Kidney epithelial cell (primary cell): ENCODE data around the gene TMEM8B. TPM values are rescaled to one million over a fixed set of nuclear protein-coding genes. Genes with fewer than 3 reads are reported as not detected.

ENCODE experiments used
- DNase-seq: peaks from one replicate; pipeline ENCODE4 v3.0.0-alpha.2; 2010; ENCODE audit warnings: low read depth
- H3K27me3 ChIP-seq: 2 replicates; pipeline ENCODE4 v1.6.0; 2011; ENCODE audit warnings: low read length; ENCODE audit not compliant: control insufficient read depth, insufficient read depth
- H3K36me3 ChIP-seq: 2 replicates; pipeline ENCODE4 v1.5.1; 2011; ENCODE audit warnings: low read length; ENCODE audit not compliant: control insufficient read depth, insufficient read depth
- H3K4me3 ChIP-seq: 2 replicates; pipeline ENCODE4 v1.5.1; 2011; ENCODE audit warnings: low read depth, mild to moderate bottlenecking, control low read depth, low read length
- total RNA-seq: library from RNA; depleted of rRNA; stranded (reverse); fragments of >200 nt; gene quantifications from 2 replicates; pipeline ENCODE4 v1.2.3, GENCODE V29; 2015
- TF ChIP-seq, protein P1 (sequence below): IDR thresholded peaks from 2 replicates; pipeline ENCODE4 v1.5.1; 2011; ENCODE audit warnings: mild to moderate bottlenecking, moderate library complexity, low read length, control low read depth, inconsistent platforms; ENCODE audit not compliant: insufficient read depth, poor library complexity, severe bottlenecking

TMEM8B gene
- total RNA-seq, 1 donor from 2014 or later: 5.9 TPM

DNA sequence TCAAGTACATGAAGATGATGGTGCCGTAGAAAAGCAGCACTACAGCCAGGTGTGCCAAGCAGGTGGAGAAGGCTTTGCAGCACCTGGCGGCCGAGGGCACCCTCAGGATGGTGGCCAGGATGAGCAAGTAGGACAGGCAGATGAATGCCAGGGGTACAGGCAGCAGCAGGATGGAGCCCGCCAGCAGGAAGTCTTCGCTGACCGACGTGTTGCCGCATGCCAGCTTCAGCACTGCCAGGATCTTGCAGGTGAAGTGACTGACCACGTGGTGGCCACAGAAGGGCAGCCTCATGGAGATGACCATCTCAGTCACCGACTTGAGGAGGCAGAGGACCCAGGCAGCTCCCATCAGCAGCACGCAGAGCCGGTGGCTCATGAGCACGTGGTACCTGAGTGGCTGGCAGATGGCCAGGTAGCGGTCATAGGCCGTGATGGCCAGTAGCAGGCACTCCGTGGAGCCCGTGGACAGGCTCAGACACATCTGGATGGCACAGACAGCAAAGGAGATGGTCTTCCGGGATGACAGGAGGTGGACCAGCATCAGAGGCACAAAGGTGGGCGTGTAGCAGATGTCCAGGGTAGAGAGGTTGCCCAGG, 40.7 kb downstream of the TMEM8B start:
- TF ChIP-seq, protein P1, sequence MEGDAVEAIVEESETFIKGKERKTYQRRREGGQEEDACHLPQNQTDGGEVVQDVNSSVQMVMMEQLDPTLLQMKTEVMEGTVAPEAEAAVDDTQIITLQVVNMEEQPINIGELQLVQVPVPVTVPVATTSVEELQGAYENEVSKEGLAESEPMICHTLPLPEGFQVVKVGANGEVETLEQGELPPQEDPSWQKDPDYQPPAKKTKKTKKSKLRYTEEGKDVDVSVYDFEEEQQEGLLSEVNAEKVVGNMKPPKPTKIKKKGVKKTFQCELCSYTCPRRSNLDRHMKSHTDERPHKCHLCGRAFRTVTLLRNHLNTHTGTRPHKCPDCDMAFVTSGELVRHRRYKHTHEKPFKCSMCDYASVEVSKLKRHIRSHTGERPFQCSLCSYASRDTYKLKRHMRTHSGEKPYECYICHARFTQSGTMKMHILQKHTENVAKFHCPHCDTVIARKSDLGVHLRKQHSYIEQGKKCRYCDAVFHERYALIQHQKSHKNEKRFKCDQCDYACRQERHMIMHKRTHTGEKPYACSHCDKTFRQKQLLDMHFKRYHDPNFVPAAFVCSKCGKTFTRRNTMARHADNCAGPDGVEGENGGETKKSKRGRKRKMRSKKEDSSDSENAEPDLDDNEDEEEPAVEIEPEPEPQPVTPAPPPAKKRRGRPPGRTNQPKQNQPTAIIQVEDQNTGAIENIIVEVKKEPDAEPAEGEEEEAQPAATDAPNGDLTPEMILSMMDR: no peak
- DNase-seq: no peak
- Histone ChIP-seq H3K36me3 (no peaks in the 10 kb centered on the region), H3K4me3 (no peak overlapping the region), H3K27me3 (no peaks in the 10 kb centered on the region)

DNA sequence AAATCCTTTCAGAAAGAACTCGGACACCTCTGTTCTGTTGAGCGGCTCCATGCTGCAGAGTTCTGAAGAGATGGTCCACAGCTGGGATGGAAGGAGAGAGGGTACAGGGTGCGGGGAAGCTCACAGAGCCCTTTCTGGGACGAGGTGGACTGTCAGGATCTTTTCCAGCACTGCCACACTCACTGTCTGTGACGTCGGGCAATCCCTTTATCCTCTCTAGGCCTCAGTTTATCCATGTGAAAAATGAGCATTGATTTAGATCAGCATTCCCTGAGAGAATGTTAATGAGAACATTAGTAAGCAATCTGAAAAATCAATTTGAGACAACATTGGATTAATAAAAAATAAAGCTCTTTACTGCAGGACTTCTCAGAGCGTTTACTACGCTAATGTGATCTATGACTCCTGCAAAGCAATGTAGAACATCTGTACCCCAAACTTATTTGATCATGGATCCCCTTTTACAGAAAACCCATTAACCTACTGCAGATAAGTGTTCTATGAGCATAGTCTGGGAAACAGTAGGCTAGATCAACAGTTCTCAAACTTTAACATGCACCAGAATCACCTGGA, 41.4 kb downstream of the TMEM8B start, which contains the start of gene OR13J1:
TSS of gene OR13J1 (minus strand) at position 51 of the 573 bp plus-strand sequence. CDS start at position 51, 0 bp downstream.
- no peaks in the 10 kb centered on the region for H3K27me3 ChIP-seq
- TF ChIP-seq, protein P1: no peak
- DNase-seq: no peak
- H3K4me3 ChIP-seq: no peak within 1 kb of the TSS
- no peaks in the 10 kb centered on the region for H3K36me3 ChIP-seq

DNA sequence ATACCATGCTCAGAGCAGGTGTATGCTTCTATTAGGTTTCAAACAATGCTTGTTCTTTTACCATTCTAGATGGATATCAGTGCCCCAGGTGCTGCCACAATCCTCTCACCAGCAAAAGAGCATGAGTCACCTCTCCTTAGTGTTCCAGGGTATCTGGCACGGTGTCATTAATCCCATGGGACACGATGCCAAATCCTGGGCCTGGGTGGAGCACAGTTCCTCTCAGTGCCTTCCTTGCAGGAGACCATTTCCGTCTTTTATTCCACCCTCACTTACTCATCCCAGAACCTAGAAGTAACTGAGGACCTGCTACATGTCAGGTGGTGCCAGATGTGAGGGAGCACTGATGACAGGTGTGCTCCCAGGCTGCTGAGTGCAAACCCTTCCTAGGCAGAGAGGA, 42.5 kb downstream of the TMEM8B start:
- Histone ChIP-seq H3K27me3 (no peaks in the 10 kb centered on the region), H3K4me3 (no peak overlapping the region), H3K36me3 (no peaks in the 10 kb centered on the region)
- peak; percentile 1 for DNase-seq
- TF ChIP-seq, protein P1: no peak

- TF ChIP-seq, protein P1: no peak
Measured at GRCh38 chr9:35872505-35872904, 43.5 kb downstream of the TMEM8B start.

DNA sequence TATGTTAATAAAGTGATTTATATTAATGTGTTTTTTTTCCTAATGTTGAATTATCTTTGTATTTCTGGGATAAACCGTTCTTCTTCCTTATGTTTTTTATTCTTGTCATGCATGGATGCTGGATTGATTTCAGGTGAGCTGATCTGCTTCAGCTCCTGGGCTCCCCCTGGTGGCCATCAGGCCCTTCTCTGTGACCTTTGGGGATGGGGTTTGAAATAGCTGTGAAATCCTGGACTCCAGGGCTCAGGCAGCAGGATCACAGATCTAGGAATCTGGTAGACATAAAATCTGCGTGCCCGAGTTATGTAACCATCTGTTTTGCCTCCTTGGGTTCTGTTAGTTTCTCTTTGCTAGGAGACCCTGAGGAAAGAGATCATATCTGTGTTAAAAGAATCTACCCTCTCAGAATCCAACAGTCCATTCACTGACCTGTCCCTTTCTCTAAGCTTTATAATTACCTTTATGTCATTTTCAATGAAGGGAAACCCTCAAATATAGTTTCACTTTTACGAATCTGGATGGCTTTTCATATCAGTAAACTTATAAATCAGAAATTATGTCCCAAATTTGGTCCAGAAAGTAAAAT, 53.3 kb downstream of the TMEM8B start:
- Histone ChIP-seq H3K27me3 (no peaks in the 10 kb centered on the region), H3K4me3 (no peak overlapping the region), H3K36me3 (no peaks in the 10 kb centered on the region)
- DNase-seq: no peak
- TF ChIP-seq, protein P1: peak; percentile 99

More at GRCh38 chr9:35872505-35872904, 43.5 kb downstream of the TMEM8B start:
- Histone ChIP-seq H3K27me3 (no peaks in the 10 kb centered on the region), H3K4me3 (no peak overlapping the region), H3K36me3 (no peaks in the 10 kb centered on the region)
- DNase-seq: no peak
